DND-41 (cell line): ENCODE results near the gene CEACAM16.

Experiments used
- ATAC-seq: fragments of 200-7000 bp; cut with Tn5 transposase; 3 replicates; pipeline ENCODE4 v1.9.1; 2021; ENCODE audit warnings: low read depth; ENCODE audit not compliant: insufficient read depth
- DNase-seq: peaks from one replicate; pipeline ENCODE4 v3.0.0-alpha.2; 2020
- H2AFZ ChIP-seq: 2 replicates; pipeline ENCODE4 v1.6.0; 2012; ENCODE audit warnings: low read depth, low read length
- H3K27ac ChIP-seq: 2 replicates; pipeline ENCODE4 v1.5.1; 2012; ENCODE audit warnings: low read length, inconsistent platforms
- H3K27me3 ChIP-seq: fragments of 200-600 bp; sonication (generic); 2 replicates; pipeline ENCODE4 v1.6.0; 2012; ENCODE audit warnings: low read length, mild to moderate bottlenecking, inconsistent platforms; ENCODE audit not compliant: insufficient read depth, poor library complexity
- H3K36me3 ChIP-seq: 2 replicates; pipeline ENCODE4 v1.5.1; 2012; ENCODE audit warnings: low read length, inconsistent platforms; ENCODE audit not compliant: insufficient read depth
- H3K4me1 ChIP-seq: 2 replicates; pipeline ENCODE4 v1.5.1; 2012; ENCODE audit warnings: mild to moderate bottlenecking, low read length; ENCODE audit not compliant: insufficient read depth
- H3K4me2 ChIP-seq: 2 replicates; pipeline ENCODE4 v1.6.0; 2012; ENCODE audit warnings: mild to moderate bottlenecking, moderate library complexity, low read length, inconsistent platforms; ENCODE audit not compliant: insufficient read depth
- H3K4me3 ChIP-seq, 2 experiments: fragments of 200-600 bp in 1 of 2; shearing (Covaris generic) in 1 of 2; 2 replicates each; pipeline ENCODE4 v1.5.1; 2012 to 2016; ENCODE audit warnings: inconsistent platforms in 2 of 2, low read length in 2 of 2, mild to moderate bottlenecking in 2 of 2, low read depth in 1 of 2, moderate library complexity in 1 of 2
- H3K79me2 ChIP-seq: 2 replicates; pipeline ENCODE4 v1.6.0; 2012; ENCODE audit warnings: low read length, inconsistent platforms; ENCODE audit not compliant: insufficient read depth
- H3K9ac ChIP-seq: 2 replicates; pipeline ENCODE4 v1.6.0; 2012; ENCODE audit warnings: low read depth, mild to moderate bottlenecking, inconsistent platforms, low read length, moderate library complexity
- H3K9me3 ChIP-seq: 2 replicates; pipeline ENCODE4 v1.5.1; 2012; ENCODE audit warnings: low read length, moderate library complexity, mild to moderate bottlenecking, inconsistent platforms; ENCODE audit not compliant: insufficient read depth, severe bottlenecking
- H4K20me1 ChIP-seq: 2 replicates; pipeline ENCODE4 v1.6.0; 2012; ENCODE audit warnings: low read length; ENCODE audit not compliant: insufficient read depth
- EZH2 ChIP-seq: IDR thresholded peaks from 3 replicates; pipeline ENCODE4 v1.6.1; 2012; ENCODE audit warnings: borderline replicate concordance, low read depth, mild to moderate bottlenecking, moderate library complexity, low read length, inconsistent platforms; ENCODE audit not compliant: severe bottlenecking
- TF ChIP-seq, protein P1 (sequence below): IDR thresholded peaks from 2 replicates; pipeline ENCODE4 v1.5.1; 2012; ENCODE audit warnings: borderline replicate concordance, low read length, moderate library complexity, mild to moderate bottlenecking; ENCODE audit not compliant: poor library complexity, severe bottlenecking; ENCODE audit errors: extremely low read depth

The CEACAM16 gene

DNA sequence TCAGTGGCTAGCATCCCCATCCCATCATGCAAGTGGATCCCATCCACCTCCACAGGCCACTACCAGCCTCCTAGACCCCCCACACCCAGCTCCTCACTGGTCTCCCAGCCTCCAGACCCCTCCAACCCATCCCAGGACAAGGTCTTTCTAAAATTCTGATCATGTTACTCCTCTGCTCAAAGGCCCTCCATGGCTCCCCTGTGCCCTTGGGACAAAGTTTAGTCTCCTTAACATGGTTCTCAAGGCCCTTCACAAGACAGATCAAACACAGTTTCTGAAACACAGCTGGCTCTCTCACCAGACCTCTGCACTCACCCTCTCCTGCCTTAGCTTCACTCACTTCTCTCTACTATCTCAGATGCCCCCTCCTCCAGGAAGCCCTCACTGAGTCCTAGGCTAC lies 18.4 kb upstream of the CEACAM16 start:
- Histone ChIP-seq H3K4me2 (no peak overlapping the region), H3K4me1 (no peaks in the 10 kb centered on the region), H3K27ac (no peak overlapping the region), H4K20me1 (no peaks in the 10 kb centered on the region), H3K9me3 (no peaks in the 10 kb centered on the region), H3K9ac (no peak overlapping the region), H3K36me3 (no peaks in the 10 kb centered on the region), H2AFZ (no peak overlapping the region), H3K4me3 (no peak overlapping the region), H3K27me3 (no peaks in the 10 kb centered on the region), H3K79me2 (no peaks in the 10 kb centered on the region)
- DNase-seq (no peak), ATAC-seq (no peak)
- TF ChIP-seq, protein P1, sequence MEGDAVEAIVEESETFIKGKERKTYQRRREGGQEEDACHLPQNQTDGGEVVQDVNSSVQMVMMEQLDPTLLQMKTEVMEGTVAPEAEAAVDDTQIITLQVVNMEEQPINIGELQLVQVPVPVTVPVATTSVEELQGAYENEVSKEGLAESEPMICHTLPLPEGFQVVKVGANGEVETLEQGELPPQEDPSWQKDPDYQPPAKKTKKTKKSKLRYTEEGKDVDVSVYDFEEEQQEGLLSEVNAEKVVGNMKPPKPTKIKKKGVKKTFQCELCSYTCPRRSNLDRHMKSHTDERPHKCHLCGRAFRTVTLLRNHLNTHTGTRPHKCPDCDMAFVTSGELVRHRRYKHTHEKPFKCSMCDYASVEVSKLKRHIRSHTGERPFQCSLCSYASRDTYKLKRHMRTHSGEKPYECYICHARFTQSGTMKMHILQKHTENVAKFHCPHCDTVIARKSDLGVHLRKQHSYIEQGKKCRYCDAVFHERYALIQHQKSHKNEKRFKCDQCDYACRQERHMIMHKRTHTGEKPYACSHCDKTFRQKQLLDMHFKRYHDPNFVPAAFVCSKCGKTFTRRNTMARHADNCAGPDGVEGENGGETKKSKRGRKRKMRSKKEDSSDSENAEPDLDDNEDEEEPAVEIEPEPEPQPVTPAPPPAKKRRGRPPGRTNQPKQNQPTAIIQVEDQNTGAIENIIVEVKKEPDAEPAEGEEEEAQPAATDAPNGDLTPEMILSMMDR: no peak
- TF ChIP-seq EZH2: no peak

- H3K36me3 ChIP-seq: no peaks in the 10 kb centered on the region
- no peak overlapping the region for H3K27ac ChIP-seq
- H2AFZ ChIP-seq: no peak overlapping the region
- H3K9me3 ChIP-seq: no peaks in the 10 kb centered on the region
- no peaks in the 10 kb centered on the region for H4K20me1 ChIP-seq
- H3K4me1 ChIP-seq: no peaks in the 10 kb centered on the region
- no peak for ATAC-seq
- H3K4me3 ChIP-seq: no peak overlapping the region
- H3K4me2 ChIP-seq: no peak overlapping the region
- H3K9ac ChIP-seq: no peak overlapping the region
- no peaks in the 10 kb centered on the region for H3K27me3 ChIP-seq
- H3K79me2 ChIP-seq: no peaks in the 10 kb centered on the region
- TF ChIP-seq, protein P1: no peak
- no peak for TF ChIP-seq EZH2
- DNase-seq: no peak
Measured at GRCh38 chr19:44681992-44682790, 16.8 kb upstream of the CEACAM16 start.

DNA sequence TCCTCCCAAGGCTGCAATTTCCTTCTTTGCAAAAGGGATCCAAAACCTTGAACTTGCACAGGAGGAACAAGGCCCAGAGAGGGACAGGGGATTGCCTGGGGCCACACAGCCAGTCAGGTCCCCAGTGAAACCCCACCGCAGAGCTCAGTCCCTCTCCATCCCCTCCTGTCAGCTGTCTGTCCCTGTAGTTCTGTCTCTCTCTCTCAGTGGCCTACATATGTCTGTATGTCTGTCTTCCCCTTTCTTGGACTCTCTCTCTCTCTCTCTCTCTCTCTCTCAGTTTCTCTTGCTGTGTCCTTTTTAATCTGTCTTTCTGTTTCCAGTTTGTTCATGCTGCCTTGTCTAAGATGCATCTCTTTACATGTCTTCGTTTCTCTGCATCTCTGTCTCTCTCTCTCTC lies 16.1 kb upstream of the CEACAM16 start:
- Histone ChIP-seq H3K4me3 (no peak overlapping the region), H3K4me2 (no peak overlapping the region)

More for the DNA sequence above, 16.1 kb upstream of the CEACAM16 start:
- TF ChIP-seq, protein P1: no peak
- no peak for TF ChIP-seq EZH2
- Histone ChIP-seq H3K9ac (no peak overlapping the region), H3K36me3 (no peaks in the 10 kb centered on the region), H4K20me1 (no peaks in the 10 kb centered on the region), H3K79me2 (no peaks in the 10 kb centered on the region), H3K27me3 (no peaks in the 10 kb centered on the region), H3K27ac (no peak overlapping the region), H3K9me3 (no peaks in the 10 kb centered on the region), H2AFZ (no peak overlapping the region), H3K4me1 (no peaks in the 10 kb centered on the region)
- no peak for ATAC-seq
- no peak for DNase-seq
